ENCODE data around the gene IGSF21. TPM values are rescaled to one million over a fixed set of nuclear protein-coding genes. Genes with fewer than 3 reads are reported as not detected.

The IGSF21 gene
- total RNA-seq, 1 donor from 2014 or later, result 1.3 TPM

GRCh38 chr1:18188820-18189517 is 81.4 kb downstream of the IGSF21 start:
- Mint-ChIP-seq H3K9me3 (ENCODE audit: unreplicated experiment) (peaks cover 5% of the 10 kb centered on the region), H3K4me3 (ENCODE audit: unreplicated experiment) (no peak overlapping the region)

GRCh38 chr1:18190598-18190997 is 83.0 kb downstream of the IGSF21 start:
- DNase-seq, result no peak
- H3K36me3 Mint-ChIP-seq (ENCODE audit: unreplicated experiment), result no peaks in the 10 kb centered on the region
- TF ChIP-seq CTCF (IDR thresholded peaks at IDR 0.05; ENCODE audit: partially characterized antibody, unreplicated experiment), result no peak
- no peak overlapping the region for H3K27ac Mint-ChIP-seq (ENCODE audit: unreplicated experiment)
- H3K4me1 Mint-ChIP-seq (ENCODE audit: low read depth, unreplicated experiment), result peaks cover 28% of the 10 kb centered on the region
- H3K27me3 Mint-ChIP-seq (ENCODE audit: unreplicated experiment), result peaks cover 3% of the 10 kb centered on the region
- H3K4me3 Mint-ChIP-seq (ENCODE audit: unreplicated experiment), result no peak overlapping the region
- peaks cover 3% of the 10 kb centered on the region for H3K9me3 Mint-ChIP-seq (ENCODE audit: unreplicated experiment)

More at GRCh38 chr1:18188820-18189517, 81.4 kb downstream of the IGSF21 start:
- H3K27me3 Mint-ChIP-seq (ENCODE audit: unreplicated experiment), result peaks cover 4% of the 10 kb centered on the region
- no peak overlapping the region for H3K27ac Mint-ChIP-seq (ENCODE audit: unreplicated experiment)
- H3K36me3 Mint-ChIP-seq (ENCODE audit: unreplicated experiment), result no peaks in the 10 kb centered on the region
- peaks cover 36% of the 10 kb centered on the region for H3K4me1 Mint-ChIP-seq (ENCODE audit: low read depth, unreplicated experiment)
- TF ChIP-seq CTCF (IDR thresholded peaks at IDR 0.05; ENCODE audit: partially characterized antibody, unreplicated experiment), result no peak
- no peak for DNase-seq

DNA sequence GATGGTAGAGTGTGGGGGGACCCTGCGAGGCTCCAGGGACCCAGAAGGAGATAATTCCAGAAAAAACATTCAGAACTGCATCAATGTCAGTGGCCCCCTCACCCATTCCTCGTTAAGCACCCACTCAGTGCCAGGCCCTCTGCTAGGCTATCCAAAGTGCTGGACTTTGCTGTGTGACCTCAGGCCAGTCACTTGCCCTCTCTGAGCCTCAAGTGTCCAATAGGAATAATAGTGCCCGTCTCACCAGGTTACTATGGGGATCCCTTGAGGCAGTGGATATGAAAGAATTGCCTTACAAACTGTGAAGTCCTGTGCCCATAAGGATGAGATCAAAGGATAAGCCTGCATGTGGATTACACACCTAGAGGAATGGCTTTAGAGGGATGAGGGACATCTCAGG is 83.4 kb downstream of the IGSF21 start:
- Mint-ChIP-seq H3K36me3 (ENCODE audit: unreplicated experiment) (no peaks in the 10 kb centered on the region), H3K4me1 (ENCODE audit: low read depth, unreplicated experiment) (peaks cover 30% of the 10 kb centered on the region), H3K27ac (ENCODE audit: unreplicated experiment) (peak overlapping the region; percentile 79), H3K27me3 (ENCODE audit: unreplicated experiment) (peaks cover 6% of the 10 kb centered on the region), H3K9me3 (ENCODE audit: unreplicated experiment) (peaks cover 3% of the 10 kb centered on the region), H3K4me3 (ENCODE audit: unreplicated experiment) (no peak overlapping the region)
- TF ChIP-seq CTCF (IDR thresholded peaks at IDR 0.05; ENCODE audit: partially characterized antibody, unreplicated experiment), result no peak
- no peak for DNase-seq

DNA sequence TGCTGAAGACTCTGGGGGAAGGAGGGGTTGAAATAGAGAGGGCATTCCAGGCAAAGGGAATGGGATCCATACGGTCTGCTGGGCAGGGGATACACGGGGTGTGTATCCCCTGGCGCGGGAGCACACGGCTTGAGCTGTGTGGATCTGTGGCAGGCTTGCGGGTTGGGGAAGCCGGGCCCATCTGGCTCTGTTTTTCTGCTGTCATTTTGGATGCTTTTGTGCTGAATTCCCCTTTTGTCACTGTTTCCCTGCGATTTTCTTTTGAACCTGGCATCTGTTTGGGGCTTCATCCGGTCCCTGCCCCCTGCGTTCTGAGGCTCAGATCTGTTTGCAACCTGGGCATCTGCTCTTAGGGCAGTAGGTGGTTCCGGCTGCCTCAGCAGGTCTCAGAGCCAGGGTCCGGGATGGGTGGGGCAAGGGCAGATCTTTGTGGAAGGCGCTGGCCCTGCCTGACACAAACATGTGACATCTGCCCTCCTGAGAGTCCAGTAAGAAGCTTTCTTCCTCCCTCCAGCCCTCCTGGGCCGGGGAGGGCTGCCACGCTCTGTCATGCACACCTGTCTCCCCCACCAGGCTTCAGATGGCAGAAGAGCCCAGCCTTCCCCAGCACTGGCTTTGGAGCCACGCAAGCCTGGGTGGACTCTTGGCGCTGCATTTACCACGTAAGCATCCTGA is 84.0 kb downstream of the IGSF21 start:
- Mint-ChIP-seq H3K4me3 (ENCODE audit: unreplicated experiment) (no peak overlapping the region), H3K27ac (ENCODE audit: unreplicated experiment) (peak overlapping the region; percentile 79), H3K27me3 (ENCODE audit: unreplicated experiment) (peaks cover 6% of the 10 kb centered on the region), H3K36me3 (ENCODE audit: unreplicated experiment) (no peaks in the 10 kb centered on the region), H3K9me3 (ENCODE audit: unreplicated experiment) (peaks cover 3% of the 10 kb centered on the region), H3K4me1 (ENCODE audit: low read depth, unreplicated experiment) (peaks cover 29% of the 10 kb centered on the region)
- no peak for DNase-seq
- TF ChIP-seq CTCF (IDR thresholded peaks at IDR 0.05; ENCODE audit: partially characterized antibody, unreplicated experiment), result no peak

GRCh38 chr1:18192182-18192581 is 84.6 kb downstream of the IGSF21 start:
- Mint-ChIP-seq H3K36me3 (ENCODE audit: unreplicated experiment) (no peaks in the 10 kb centered on the region), H3K27ac (ENCODE audit: unreplicated experiment) (peak overlapping the region; percentile 79)
- no peak for TF ChIP-seq CTCF (IDR thresholded peaks at IDR 0.05; ENCODE audit: partially characterized antibody, unreplicated experiment)

More at GRCh38 chr1:18192182-18192581, 84.6 kb downstream of the IGSF21 start:
- Mint-ChIP-seq H3K4me3 (ENCODE audit: unreplicated experiment) (no peak overlapping the region), H3K4me1 (ENCODE audit: low read depth, unreplicated experiment) (peaks cover 23% of the 10 kb centered on the region), H3K9me3 (ENCODE audit: unreplicated experiment) (peaks cover 3% of the 10 kb centered on the region), H3K27me3 (ENCODE audit: unreplicated experiment) (peaks cover 6% of the 10 kb centered on the region)
- no peak for DNase-seq
